GM12872 (cell line): ENCODE measurements around the gene TMEM250.

Source experiments
- TF ChIP-seq, protein P1 (sequence below): IDR thresholded peaks from 3 replicates; pipeline ENCODE4 v1.5.1; 2011; ENCODE audit warnings: low read depth, mild to moderate bottlenecking, low read length, moderate library complexity; ENCODE audit not compliant: insufficient read depth

Gene TMEM250

DNA sequence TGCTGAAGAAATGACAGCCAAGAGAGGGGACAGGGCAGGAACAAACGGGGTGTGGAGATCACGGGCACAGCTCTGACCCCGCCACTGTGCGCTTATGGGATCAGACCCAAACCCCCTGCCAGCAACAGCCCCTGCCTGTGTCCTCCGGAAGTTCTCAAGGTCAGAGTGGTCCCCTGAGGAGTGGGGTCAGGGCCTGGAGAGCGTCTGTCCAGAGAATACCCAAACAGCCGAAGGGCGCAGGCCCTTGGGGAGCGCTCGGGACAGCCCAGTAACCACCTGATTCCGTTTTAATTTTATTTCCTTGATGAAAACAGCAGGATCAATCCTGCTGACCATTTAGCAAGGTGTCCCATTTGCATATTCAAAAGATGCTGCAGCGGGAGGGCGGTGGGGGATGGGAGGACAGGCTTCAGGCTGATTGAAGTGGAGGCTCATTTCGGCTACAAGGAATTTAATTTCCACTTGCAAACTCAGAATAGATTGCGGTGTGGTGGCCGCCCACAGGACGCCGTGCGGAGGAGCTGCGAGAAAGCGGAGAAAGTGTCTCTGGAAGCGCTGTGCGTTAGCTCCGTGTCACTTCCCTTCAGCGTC lies 32.6 kb upstream of the TMEM250 start:
- TF ChIP-seq, protein P1, sequence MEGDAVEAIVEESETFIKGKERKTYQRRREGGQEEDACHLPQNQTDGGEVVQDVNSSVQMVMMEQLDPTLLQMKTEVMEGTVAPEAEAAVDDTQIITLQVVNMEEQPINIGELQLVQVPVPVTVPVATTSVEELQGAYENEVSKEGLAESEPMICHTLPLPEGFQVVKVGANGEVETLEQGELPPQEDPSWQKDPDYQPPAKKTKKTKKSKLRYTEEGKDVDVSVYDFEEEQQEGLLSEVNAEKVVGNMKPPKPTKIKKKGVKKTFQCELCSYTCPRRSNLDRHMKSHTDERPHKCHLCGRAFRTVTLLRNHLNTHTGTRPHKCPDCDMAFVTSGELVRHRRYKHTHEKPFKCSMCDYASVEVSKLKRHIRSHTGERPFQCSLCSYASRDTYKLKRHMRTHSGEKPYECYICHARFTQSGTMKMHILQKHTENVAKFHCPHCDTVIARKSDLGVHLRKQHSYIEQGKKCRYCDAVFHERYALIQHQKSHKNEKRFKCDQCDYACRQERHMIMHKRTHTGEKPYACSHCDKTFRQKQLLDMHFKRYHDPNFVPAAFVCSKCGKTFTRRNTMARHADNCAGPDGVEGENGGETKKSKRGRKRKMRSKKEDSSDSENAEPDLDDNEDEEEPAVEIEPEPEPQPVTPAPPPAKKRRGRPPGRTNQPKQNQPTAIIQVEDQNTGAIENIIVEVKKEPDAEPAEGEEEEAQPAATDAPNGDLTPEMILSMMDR: no peak

DNA sequence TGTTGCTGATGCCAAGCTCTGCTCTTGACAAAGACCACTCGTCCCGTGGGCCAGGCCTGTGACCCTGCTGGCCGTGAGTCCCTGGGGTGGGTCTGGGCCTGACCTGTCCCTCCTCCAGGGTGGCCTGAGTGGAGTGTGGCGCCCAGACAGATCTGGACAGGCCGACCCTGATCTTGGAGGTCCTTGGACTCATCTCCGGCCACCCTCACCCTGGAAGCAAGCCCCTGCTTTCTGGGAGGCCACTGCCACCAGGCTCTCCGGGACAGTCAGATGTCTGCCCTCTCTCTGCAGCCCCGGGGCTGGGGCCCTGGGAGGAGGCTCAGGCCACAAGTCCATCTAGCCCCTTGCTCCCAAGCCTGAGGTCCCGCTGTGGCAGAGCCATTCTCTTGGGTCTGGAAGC lies 31.2 kb upstream of the TMEM250 start:
- TF ChIP-seq, protein P1: no peak

DNA sequence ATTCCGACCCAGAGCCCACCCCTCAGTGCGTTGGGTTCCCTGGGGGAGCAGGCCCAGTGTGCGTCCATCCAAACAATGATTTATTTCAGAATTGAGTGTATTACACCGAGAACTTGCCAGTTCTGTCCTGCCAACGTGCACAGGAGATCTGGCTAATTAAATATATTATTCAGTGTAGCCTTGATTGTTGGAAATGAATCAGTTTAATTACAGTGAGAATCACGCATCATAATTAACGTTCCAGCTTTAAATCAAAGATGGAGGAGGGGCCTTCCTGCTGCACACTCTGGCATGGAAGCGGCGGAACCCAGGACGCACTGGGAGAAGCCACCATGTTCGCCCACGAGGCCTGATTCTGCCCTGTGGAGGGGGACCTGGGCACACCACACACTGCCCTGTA lies 30.7 kb upstream of the TMEM250 start:
- TF ChIP-seq, protein P1: no peak

DNA sequence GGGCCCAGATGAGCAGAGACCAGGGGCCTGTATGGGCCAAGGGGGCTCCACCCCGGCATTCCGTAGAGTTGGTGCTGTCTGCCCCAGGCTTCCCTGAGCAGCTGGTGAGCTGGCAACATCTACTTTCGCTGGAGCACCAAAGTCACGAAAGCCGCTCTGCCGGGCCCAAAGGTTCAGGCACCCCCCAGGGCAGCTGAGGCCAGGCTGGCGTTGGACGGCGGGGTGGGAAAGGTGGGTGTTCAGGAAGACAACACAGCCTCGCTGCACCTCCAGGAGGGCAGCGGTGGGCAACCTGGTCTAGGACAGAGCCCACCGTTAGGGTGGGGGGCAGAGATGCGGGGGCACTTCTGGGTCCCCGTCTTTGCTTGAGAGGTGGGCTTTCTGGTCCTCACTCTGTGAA lies 30.1 kb upstream of the TMEM250 start:
- TF ChIP-seq, protein P1: no peak

DNA sequence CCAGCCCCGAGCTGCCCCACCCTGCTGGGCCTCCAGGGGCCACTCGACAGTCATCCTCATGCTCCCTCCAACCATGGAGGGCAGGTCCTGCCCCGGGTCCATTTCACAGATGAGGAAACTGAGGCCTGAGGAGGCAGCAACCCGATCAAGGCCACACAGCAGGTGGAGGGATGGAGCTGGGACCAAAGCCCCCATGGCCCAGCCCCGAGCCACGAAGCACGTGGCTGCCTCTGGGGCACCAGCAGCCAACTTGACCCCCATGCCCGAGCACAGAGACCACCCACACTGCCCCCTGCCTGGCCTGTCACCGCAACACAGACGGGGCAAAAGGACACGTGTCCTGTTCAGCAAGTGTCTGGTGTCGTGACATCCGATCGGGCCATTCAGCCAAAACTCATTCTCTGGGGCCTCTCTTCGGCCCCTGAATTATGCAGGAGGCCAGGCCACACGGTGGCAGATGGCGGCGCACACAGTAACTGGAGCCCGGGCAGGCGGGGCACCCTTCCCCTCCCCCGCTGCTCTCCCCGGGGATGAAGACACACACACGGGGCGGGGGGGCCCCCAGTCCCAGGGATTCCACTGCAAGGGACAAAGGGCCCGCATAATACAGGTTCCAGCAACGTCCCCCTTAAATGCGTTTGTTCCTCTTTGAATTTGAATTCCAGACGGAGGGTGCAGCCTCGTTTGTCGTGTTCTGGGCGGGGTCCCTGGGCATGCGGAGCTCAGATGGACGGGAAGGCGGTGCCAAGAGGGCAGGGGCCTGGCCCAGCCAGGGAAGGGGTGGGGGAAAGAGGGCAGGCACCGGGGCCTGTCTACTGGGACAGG lies 29.4 kb upstream of the TMEM250 start:
- TF ChIP-seq, protein P1: no peak

DNA sequence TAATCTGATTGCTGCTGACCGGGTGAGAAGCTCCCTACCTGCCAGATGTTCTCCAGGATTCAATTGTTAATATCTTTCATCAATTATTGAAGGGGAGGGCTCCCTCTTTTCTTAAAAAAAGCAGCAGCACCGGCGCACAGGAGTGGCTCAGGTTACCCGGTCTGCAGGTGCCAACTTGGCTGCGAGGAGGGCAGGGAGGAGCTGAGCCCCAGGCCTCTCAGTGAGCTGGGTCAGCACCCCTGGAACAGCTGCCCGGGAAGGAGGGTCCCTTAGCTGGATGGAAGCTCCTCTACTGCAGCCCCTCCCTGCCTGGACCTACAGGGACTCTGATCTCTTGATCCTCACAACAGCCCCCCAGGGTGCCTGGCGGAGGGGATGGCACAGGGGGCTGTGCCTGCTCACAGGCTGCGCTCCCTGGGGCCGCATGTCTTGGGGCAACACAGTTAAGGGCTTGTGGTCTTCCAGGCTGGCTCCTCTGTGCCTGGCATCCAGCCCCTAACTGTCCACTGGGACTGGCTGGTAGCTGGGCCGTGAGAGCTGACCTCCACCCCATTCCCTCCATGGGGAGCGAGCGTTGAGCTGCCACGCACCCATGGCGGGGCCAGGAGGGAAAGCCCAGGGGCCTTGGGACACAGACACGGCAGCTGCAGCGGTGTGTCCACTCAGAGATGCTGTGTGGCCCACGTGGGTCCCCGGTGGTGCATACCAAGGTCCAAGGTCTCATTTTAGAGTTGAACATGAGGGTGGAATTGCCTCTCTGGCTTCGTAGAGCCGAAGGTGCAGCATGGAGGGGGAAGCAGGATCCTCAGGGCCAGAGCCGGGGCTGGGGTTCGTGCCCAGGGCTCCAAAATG lies 28.6 kb upstream of the TMEM250 start:
- TF ChIP-seq, protein P1: no peak

DNA sequence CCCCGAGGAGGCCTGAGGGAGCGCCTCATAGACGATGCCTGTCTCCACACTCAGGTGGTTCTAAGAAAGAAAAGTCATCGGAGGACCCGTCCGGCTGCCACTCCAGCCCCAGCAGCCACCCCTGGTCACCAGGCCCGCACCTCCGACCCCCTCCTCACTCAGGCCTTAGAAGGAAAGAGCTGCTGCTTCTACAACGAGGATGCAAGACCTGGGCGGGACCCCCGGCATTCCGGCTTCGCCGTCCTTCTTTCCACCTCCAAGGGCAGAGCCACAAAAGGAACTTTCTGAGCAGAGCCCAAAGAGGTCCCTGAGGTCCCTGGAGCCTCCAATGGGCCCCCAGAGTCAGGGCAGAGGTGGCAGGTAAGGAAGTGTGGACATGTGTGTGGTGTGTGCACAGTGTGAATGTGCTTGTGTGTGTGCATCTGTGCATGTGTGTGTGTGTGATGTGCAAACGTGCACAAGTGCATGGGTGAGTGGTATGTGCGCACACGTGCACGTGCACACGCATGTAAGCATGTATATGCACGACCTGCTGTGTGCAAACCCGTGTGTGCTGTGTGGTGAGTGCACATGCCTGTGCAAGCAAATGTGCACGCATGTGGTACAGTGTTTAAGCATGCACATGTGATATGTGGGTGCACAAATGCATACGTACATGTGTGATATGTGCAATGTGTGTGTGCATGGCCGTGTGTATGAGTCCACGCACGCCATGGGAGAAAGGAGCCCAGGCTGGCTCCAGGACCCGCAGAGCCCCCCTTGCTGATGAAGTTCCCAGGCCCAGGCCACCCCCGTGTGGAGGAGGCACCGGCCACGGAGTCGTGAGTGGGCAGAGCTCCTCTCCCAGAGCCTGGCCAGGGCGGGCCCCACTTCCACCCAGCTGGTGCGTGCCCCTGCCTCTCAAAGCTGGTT lies 27.7 kb upstream of the TMEM250 start:
- TF ChIP-seq, protein P1: no peak
